Astrocyte (in vitro differentiated cells and primary cell): ENCODE data around the gene CNOT1.

Experiments used
- EZH2 ChIP-seq: IDR thresholded peaks from 2 replicates; pipeline ENCODE4 v1.6.1; 2012; ENCODE audit warnings: mild to moderate bottlenecking, low read length, inconsistent platforms; ENCODE audit not compliant: insufficient read depth
- TF ChIP-seq, protein P1 (sequence below): IDR thresholded peaks from 2 replicates; pipeline ENCODE4 v1.5.1; 2011; ENCODE audit warnings: low read depth, mild to moderate bottlenecking, inconsistent platforms, low read length, moderate library complexity; ENCODE audit not compliant: insufficient read depth

DNA sequence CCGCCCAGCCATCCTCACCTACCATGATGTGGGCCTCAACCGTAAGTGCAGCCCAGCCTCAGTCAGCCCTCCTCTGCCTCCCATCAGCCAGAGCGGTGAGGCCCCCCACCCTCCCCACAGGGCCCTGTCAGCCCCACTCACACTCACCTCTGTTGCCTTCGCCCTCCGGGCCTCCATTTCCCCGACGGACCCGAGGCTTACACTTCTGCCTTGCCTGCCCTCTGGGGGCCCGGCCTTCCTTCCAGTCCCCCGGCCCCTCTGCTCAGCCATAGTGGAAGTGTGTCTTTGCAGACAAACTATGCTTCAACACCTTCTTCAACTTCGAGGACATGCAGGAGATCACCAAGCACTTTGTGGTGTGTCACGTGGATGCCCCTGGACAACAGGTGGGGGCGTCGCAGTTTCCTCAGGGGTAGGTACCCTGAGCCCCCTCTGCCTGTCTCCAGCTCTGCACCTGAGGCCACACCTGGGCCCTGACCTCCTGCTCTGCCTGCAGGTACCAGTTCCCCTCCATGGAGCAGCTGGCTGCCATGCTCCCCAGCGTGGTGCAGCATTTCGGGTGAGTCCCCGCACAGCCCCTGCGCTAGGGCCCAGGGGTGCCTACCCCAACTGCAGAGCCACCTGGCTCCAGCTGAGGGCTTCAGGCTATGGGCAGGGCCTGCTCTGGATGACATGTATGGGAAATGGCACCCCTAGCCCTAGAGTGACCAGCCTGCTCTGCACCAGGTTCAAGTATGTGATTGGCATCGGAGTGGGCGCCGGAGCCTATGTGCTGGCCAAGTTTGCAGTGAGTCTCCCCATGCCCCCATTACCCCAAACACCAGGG lies 125.5 kb downstream of the CNOT1 start:
- TF ChIP-seq, protein P1, sequence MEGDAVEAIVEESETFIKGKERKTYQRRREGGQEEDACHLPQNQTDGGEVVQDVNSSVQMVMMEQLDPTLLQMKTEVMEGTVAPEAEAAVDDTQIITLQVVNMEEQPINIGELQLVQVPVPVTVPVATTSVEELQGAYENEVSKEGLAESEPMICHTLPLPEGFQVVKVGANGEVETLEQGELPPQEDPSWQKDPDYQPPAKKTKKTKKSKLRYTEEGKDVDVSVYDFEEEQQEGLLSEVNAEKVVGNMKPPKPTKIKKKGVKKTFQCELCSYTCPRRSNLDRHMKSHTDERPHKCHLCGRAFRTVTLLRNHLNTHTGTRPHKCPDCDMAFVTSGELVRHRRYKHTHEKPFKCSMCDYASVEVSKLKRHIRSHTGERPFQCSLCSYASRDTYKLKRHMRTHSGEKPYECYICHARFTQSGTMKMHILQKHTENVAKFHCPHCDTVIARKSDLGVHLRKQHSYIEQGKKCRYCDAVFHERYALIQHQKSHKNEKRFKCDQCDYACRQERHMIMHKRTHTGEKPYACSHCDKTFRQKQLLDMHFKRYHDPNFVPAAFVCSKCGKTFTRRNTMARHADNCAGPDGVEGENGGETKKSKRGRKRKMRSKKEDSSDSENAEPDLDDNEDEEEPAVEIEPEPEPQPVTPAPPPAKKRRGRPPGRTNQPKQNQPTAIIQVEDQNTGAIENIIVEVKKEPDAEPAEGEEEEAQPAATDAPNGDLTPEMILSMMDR, result no peak
- TF ChIP-seq EZH2, result no peak
